OCI-LY3 (cell line): ENCODE results near the gene NACC1.

Experiments
- EZH2phosphoT487 ChIP-seq: fragments of 200-600 bp; shearing (Covaris generic); IDR thresholded peaks from 2 replicates; pipeline ENCODE4 v1.6.1; 2018; ENCODE audit warnings: antibody characterized with exemption, mixed run types, low read depth
- TF ChIP-seq, protein P1 (sequence below): fragments of 200-600, 300-600 bp; sonication (generic); IDR thresholded peaks from 2 replicates; pipeline ENCODE4 v1.5.1; 2014; ENCODE audit warnings: antibody characterized with exemption, low read length, low read depth

DNA sequence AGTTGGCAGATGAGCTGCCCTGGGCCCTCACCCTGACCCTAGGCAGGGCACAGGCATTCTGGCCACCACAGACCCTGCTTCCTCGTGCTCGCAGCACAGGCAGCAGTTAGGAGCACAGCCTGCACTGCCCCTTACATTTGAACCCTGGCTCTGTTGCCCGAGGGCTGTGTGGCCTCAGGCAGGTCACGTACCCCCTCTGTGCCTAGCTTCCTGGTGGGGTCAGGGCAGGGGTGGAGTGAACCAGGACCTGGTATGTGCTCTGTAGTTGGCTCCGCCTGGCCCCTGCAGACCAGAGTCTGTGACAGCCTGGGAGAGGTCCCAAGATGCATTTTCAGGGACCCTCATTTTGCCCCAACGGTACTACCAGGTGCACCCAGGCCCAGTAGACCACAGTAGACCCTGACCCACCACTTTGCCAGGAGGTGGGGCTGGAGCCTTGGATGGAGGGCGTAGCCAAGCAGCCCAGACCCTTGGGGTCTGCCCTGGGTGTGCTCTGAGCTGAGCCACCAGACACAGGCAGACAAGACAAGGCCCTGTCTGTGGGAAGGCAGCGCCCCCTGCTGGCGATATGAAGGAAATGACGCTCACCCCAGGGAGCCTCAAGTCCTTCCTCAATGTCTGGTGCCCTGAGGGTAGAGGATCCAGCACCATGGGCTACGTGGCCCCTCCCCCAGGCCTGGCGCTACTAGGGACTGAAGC is 24.5 kb upstream of the NACC1 start:
- TF ChIP-seq, protein P1, sequence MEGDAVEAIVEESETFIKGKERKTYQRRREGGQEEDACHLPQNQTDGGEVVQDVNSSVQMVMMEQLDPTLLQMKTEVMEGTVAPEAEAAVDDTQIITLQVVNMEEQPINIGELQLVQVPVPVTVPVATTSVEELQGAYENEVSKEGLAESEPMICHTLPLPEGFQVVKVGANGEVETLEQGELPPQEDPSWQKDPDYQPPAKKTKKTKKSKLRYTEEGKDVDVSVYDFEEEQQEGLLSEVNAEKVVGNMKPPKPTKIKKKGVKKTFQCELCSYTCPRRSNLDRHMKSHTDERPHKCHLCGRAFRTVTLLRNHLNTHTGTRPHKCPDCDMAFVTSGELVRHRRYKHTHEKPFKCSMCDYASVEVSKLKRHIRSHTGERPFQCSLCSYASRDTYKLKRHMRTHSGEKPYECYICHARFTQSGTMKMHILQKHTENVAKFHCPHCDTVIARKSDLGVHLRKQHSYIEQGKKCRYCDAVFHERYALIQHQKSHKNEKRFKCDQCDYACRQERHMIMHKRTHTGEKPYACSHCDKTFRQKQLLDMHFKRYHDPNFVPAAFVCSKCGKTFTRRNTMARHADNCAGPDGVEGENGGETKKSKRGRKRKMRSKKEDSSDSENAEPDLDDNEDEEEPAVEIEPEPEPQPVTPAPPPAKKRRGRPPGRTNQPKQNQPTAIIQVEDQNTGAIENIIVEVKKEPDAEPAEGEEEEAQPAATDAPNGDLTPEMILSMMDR = peak; percentile 95
- TF ChIP-seq EZH2phosphoT487 = no peak
